Uterus (tissue), 2 donors: ENCODE data around the gene CACNA1B.

Experiments
- POLR2A ChIP-seq, 2 donors: fragments of 450-650 bp; IDR thresholded peaks; one replicate each; pipeline ENCODE4 v1.6.1; 2016; ENCODE audit warnings: antibody characterized with exemption in 2 of 2, mild to moderate bottlenecking in 1 of 2, moderate library complexity in 1 of 2
- TF ChIP-seq, protein P1 (sequence below), 4 experiments: fragments of 200-600 bp in 2 of 4; fragments of 450-650 bp in 2 of 4; sonication (generic) in 2 of 4; IDR thresholded peaks; one replicate each; pipeline ENCODE4 v1.5.1; 2016 to 2019; ENCODE audit warnings: antibody characterized with exemption in 4 of 4, mild to moderate bottlenecking in 2 of 4, moderate library complexity in 1 of 4

GRCh38 chr9:137987244-137988030, 109.9 kb downstream of the CACNA1B start:
- TF ChIP-seq POLR2A (IDR thresholded peaks at IDR 0.05): no peak
- TF ChIP-seq, protein P1, sequence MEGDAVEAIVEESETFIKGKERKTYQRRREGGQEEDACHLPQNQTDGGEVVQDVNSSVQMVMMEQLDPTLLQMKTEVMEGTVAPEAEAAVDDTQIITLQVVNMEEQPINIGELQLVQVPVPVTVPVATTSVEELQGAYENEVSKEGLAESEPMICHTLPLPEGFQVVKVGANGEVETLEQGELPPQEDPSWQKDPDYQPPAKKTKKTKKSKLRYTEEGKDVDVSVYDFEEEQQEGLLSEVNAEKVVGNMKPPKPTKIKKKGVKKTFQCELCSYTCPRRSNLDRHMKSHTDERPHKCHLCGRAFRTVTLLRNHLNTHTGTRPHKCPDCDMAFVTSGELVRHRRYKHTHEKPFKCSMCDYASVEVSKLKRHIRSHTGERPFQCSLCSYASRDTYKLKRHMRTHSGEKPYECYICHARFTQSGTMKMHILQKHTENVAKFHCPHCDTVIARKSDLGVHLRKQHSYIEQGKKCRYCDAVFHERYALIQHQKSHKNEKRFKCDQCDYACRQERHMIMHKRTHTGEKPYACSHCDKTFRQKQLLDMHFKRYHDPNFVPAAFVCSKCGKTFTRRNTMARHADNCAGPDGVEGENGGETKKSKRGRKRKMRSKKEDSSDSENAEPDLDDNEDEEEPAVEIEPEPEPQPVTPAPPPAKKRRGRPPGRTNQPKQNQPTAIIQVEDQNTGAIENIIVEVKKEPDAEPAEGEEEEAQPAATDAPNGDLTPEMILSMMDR (IDR thresholded peaks at IDR 0.05): no peak
